Measurements from ENCODE around the gene HAPLN2. TPM values are rescaled to one million over a fixed set of nuclear protein-coding genes. Genes with fewer than 3 reads are reported as not detected.

Gene HAPLN2
- total and polyA plus RNA-seq, 7 donors, result 0.10 to 1.2 (median 0.71) TPM; not detected in 4

DNA sequence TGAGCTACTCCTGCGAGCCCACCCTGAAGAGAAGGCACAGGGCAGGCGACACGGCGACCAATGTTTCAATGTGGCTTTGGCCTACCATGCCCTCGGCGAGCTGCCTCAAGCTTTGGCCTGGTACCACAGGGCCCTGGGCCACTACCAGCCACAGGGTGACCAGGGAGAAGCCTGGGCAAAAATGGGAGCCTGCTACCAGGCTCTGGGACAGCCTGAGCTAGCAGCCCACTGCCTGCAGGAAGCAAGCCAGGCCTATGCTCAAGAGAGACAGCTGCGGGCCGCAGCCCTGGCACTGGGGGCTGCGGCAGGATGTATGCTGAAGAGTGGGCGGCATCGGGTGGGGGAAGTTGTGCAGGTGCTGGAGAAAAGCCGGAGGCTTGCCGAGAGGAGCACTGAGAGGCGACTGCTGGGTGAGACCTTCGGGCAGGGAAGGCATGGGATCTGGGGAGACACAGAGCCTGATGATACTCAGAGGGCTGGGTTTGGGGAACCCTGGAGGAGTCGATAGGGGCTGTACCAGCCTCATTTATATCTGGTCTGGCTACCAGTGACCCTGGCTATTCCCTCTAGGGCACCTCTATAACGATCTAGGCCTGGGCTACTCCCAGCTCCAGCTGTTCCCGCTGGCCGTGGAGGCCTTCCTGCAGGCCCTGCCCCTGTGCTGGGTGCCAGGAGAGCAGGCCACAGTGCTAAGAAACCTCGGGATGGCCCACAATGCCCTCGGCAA, 37.4 kb upstream of the HAPLN2 start:
- 64 to 84% methylated on average over 21 of the region's 21 CpGs for whole genome bisulfite sequencing, 2 donors
- intact Hi-C loops (cut with DNase I), result loop anchor here (2.0 kb wide), 1 partner anchor 77 kb away; no protein-coding TSS in a partner anchor
- peak; percentile 47 for DNase-seq

GRCh38 chr1:156582388-156583017, 36.7 kb upstream of the HAPLN2 start:
- H3K4me3 ChIP-seq, result no peak overlapping the region
- H3K9me3 ChIP-seq, result no peaks in the 10 kb centered on the region
- H3K36me3 ChIP-seq, result no peaks in the 10 kb centered on the region
- H3K27me3 ChIP-seq, result no peaks in the 10 kb centered on the region
- WGBS, 2 donors, result 56 to 84% methylated on average over 9 of the region's 9 CpGs
- no peak for DNase-seq
- peaks cover 0 to 7% (median 0%) of the 10 kb centered on the region in 4 donors for H3K4me1 ChIP-seq
- no peak overlapping the region for H3K27ac ChIP-seq
- TF ChIP-seq EP300 (IDR thresholded peaks at IDR 0.05) (no peak), POLR2A (IDR thresholded peaks at IDR 0.05) (no peak), CTCF (IDR thresholded peaks at IDR 0.05) (no peak), POLR2AphosphoS5 (IDR thresholded peaks at IDR 0.05) (no peak)
- intact Hi-C loops (cut with DNase I), result loop anchor here (2.0 kb wide), 1 partner anchor 76 kb away; no protein-coding TSS in a partner anchor

More for the DNA sequence above, 37.4 kb upstream of the HAPLN2 start:
- Histone ChIP-seq H3K9me3 (no peaks in the 10 kb centered on the region), H3K27ac (no peak overlapping the region), H3K4me1 (peaks cover 0 to 7% (median 0%) of the 10 kb centered on the region in 4 donors), H3K4me3 (no peak overlapping the region), H3K36me3 (no peaks in the 10 kb centered on the region), H3K27me3 (no peaks in the 10 kb centered on the region)
- TF ChIP-seq EP300 (IDR thresholded peaks at IDR 0.05) (no peak), POLR2AphosphoS5 (IDR thresholded peaks at IDR 0.05) (no peak), POLR2A (IDR thresholded peaks at IDR 0.05) (no peak), CTCF (IDR thresholded peaks at IDR 0.05) (no peak)

DNA sequence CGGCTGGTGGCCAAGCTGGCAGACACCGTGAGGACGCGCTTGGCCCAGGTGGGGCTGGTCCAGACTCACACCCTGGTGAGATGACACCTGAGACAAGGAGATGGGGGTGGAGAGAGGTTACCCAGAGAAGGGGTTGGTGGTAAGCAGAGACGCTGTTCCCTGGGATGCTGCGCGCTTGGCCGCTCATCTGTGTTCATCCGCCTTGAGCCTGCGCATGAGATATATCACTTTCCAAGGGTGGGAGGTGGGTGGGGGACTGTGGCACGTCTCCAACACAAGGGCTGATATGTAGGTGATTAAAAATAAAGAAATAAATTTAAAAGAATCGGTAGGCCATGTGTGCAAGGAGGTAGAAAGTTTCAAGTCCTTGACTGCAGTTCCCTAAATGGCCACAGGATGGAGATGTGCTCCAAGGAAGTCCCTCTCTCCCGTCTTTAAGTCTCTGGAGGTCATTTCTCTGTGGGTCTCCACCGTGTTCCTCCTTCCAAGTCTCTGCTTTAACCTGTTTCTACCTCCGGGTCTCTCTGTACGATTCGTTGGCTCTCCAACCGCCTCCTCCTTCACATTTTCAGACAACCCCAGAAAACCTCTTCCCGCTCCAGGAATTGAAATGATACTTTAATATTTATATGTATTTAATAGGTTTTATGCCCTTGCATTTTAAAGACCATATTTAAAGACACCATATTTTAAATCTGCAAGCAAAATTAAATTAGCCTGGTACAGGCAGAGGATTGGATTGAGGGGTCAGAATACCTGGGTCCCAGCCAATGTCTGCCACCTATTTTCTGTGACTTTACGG, 35.2 kb upstream of the HAPLN2 start:
- TF ChIP-seq EP300 (IDR thresholded peaks at IDR 0.05) (no peak), CTCF (IDR thresholded peaks at IDR 0.05) (peak; percentile 80 to 94 (median 88))
- intact Hi-C loops (cut with DNase I), result loop anchor here (2.0 kb wide), 2 partner anchors 23 to 75 kb away; no protein-coding TSS in a partner anchor
- peaks cover 0 to 7% (median 0%) of the 10 kb centered on the region in 4 donors for H3K4me1 ChIP-seq
- H3K4me3 ChIP-seq, result no peak overlapping the region
- no peak overlapping the region for H3K27ac ChIP-seq
- H3K9me3 ChIP-seq, result no peaks in the 10 kb centered on the region
- H3K36me3 ChIP-seq, result no peaks in the 10 kb centered on the region
- WGBS, 2 donors, result 55 to 58% methylated on average over 20 of the region's 20 CpGs
- DNase-seq, result peak; percentile 87
- no peaks in the 10 kb centered on the region for H3K27me3 ChIP-seq

GRCh38 chr1:156584813-156585212, 34.4 kb upstream of the HAPLN2 start:
- no peaks in the 10 kb centered on the region for H3K9me3 ChIP-seq
- 56 to 67% methylated on average over 11 of the region's 11 CpGs for WGBS, 2 donors
- no peak for DNase-seq
- H3K36me3 ChIP-seq, result no peaks in the 10 kb centered on the region
- H3K4me1 ChIP-seq, result peaks cover 0 to 7% (median 0%) of the 10 kb centered on the region in 4 donors
- TF ChIP-seq EP300 (IDR thresholded peaks at IDR 0.05) (no peak), POLR2AphosphoS5 (IDR thresholded peaks at IDR 0.05) (no peak), CTCF (IDR thresholded peaks at IDR 0.05) (no peak), POLR2A (IDR thresholded peaks at IDR 0.05) (no peak)
- H3K4me3 ChIP-seq, result no peak overlapping the region
- no peak overlapping the region for H3K27ac ChIP-seq
- no peaks in the 10 kb centered on the region for H3K27me3 ChIP-seq
- intact Hi-C loops (cut with DNase I), result loop anchor here (2.0 kb wide), 1 partner anchor 22 kb away; no protein-coding TSS in a partner anchor

All from sigmoid colon (tissue), 7 donors.